ENCODE measurements around the gene POLE.

Gene POLE

GRCh38 chr12:132622437-132623071 lies 64.6 kb downstream of the POLE start (continued):
- TF ChIP-seq KLF17 (tag by site-specific recombination; IDR thresholded peaks at IDR 0.05) (no peak), KLF1 (tag by site-specific recombination; IDR thresholded peaks at IDR 0.05) (peak; percentile 76), ZNF580 (tag by site-specific recombination; IDR thresholded peaks at IDR 0.05) (no peak), ZNF707 (tag by site-specific recombination; IDR thresholded peaks at IDR 0.05) (no peak), IKZF3 (tag by site-specific recombination; IDR thresholded peaks at IDR 0.05) (peak; percentile 51; the same call in 1 of the 2 replicates), ZNF366 (tag by site-specific recombination; conservative IDR thresholded peaks at IDR 0.05) (0 out of 2 replicates have a peak, but pooled peaks have one; percentile 18), ZSCAN4 (tag by site-specific recombination; IDR thresholded peaks at IDR 0.05) (no peak), ZNF623 (tag by site-specific recombination; IDR thresholded peaks at IDR 0.05) (no peak), ZNF311 (tag by site-specific recombination; IDR thresholded peaks at IDR 0.05; ENCODE audit: borderline replicate concordance) (no peak), ZNF513 (tag by site-specific recombination; IDR thresholded peaks at IDR 0.05) (no peak), ZBTB44 (tag by site-specific recombination; IDR thresholded peaks at IDR 0.05) (no peak), ZNF596 (tag by site-specific recombination; IDR thresholded peaks at IDR 0.05) (no peak), ZNF350 (tag by site-specific recombination; IDR thresholded peaks at IDR 0.05) (no peak), ZNF549 (tag by site-specific recombination; IDR thresholded peaks at IDR 0.05) (no peak), ZBTB11 (tag by site-specific recombination; conservative IDR thresholded peaks at IDR 0.05; ENCODE audit: low read depth) (no peak), ZNF324 (tag by site-specific recombination; IDR thresholded peaks at IDR 0.05) (no peak), ZNF302 (tag by site-specific recombination; IDR thresholded peaks at IDR 0.05; ENCODE audit: low read depth) (no peak), MZF1 (tag by site-specific recombination; IDR thresholded peaks at IDR 0.05; ENCODE audit: borderline replicate concordance) (no peak), KLF7 (tag by site-specific recombination; IDR thresholded peaks at IDR 0.05; ENCODE audit: borderline replicate concordance) (no peak), REPIN1 (tag by site-specific recombination; IDR thresholded peaks at IDR 0.05; ENCODE audit: low read depth) (no peak), ZNF23 (tag by site-specific recombination; IDR thresholded peaks at IDR 0.05; ENCODE audit: borderline replicate concordance) (no peak), YY2 (tag by site-specific recombination; IDR thresholded peaks at IDR 0.05) (no peak), RBAK (tag by site-specific recombination; IDR thresholded peaks at IDR 0.05) (no peak), SCRT2 (tag by site-specific recombination; IDR thresholded peaks at IDR 0.05) (no peak), MEIS1 (CRISPR knock-in tag; IDR thresholded peaks at IDR 0.05; ENCODE audit: borderline replicate concordance) (no peak), ZSCAN5A (tag by site-specific recombination; IDR thresholded peaks at IDR 0.05) (no peak), ZNF18 (tag by site-specific recombination; IDR thresholded peaks at IDR 0.05) (no peak), ZNF2 (tag by site-specific recombination; IDR thresholded peaks at IDR 0.05) (no peak)

Data from HEK293 (cell line).